IPS-18c (cell line): Measurements from ENCODE around the gene DAGLB.
A peak's percentile ranks its signal among the peaks of the same experiment; 100 is the strongest.
"Not testable (repeated sequence)": the region's sequence is repeated elsewhere in the genome, so short reads cannot be mapped to it uniquely, and the experiment has no call there.

Experiments
- H3K4me3 ChIP-seq: 2 replicates; pipeline ENCODE4 v1.7.0; 2013; ENCODE audit warnings: low read depth, mild to moderate bottlenecking, low read length, moderate library complexity; ENCODE audit not compliant: insufficient read depth
- H3K9me3 ChIP-seq: one replicate; pipeline ENCODE4 v1.6.1; 2013; ENCODE audit warnings: mild to moderate bottlenecking, low read length, moderate library complexity; ENCODE audit not compliant: control insufficient read depth, insufficient read depth

Gene DAGLB

GRCh38 chr7:6476596-6477317, 29.0 kb upstream of the DAGLB start:
- Histone ChIP-seq H3K9me3 (no peaks in the 10 kb centered on the region), H3K4me3 (no peak overlapping the region)

DNA sequence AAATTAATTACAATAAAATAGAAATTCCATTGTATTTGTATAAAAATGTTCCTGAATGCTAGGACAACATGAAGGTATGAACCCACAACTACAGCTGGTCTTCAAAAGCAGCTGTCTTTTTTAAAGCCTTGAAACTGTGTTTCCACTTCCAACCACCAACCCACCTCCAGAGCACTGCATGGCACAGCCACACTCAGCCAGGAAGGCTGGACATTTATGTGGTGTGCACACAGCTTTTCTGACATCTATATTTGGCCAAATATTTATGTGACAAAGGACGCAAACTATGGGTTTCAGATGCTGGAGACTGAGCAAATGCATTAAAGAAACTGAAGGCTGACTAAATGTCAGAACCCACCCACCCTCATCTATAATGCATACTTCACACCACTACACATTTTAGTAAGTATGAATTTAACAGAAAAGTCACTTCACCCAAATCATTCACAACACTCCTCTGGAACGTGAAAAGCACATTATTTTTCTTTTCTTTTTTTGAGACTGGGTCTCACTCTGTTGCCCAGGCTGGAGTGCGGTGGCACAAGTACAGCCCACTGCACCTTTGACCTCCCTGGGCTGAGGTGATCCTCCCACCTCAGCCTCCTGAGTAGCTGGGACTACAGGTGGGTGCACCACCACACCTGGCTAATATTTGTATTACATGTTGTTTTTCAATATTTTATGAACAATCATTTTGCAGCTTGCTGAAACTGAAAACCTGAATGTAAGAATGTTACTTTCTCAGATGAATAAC, 27.9 kb upstream of the DAGLB start:
- Histone ChIP-seq H3K9me3 (no peaks in the 10 kb centered on the region), H3K4me3 (no peak overlapping the region)

GRCh38 chr7:6465862-6466261, 18.1 kb upstream of the DAGLB start:
- Histone ChIP-seq H3K4me3 (no peak overlapping the region), H3K9me3 (peaks cover 6% of the 10 kb centered on the region)

DNA sequence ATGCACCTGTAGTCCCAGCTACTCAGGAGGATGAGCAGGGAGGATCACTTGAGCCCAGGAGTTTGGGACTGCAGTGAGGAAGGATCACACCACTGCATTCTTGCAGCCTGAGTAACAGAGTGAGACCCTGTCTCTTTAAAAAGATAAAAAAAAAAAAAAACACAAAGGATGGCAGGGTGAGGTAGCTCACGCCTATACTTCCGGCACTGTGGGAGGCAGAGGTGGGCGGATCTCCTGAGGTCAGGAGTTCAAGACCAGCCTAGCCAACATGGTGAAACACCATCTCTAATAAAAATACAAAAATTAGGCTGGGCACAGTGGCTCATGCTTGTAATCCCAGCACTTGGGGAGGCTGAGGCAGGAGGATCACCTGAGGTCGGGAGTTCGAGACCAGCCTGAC, 15.9 kb upstream of the DAGLB start:
- H3K4me3 ChIP-seq: not testable (repeated sequence)

GRCh38 chr7:6461946-6462550, 14.3 kb upstream of the DAGLB start:
- H3K9me3 ChIP-seq: peaks cover 6% of the 10 kb centered on the region
- no peak overlapping the region for H3K4me3 ChIP-seq

More for the DNA sequence above, 15.9 kb upstream of the DAGLB start:
- H3K9me3 ChIP-seq: not testable (repeated sequence)

DNA sequence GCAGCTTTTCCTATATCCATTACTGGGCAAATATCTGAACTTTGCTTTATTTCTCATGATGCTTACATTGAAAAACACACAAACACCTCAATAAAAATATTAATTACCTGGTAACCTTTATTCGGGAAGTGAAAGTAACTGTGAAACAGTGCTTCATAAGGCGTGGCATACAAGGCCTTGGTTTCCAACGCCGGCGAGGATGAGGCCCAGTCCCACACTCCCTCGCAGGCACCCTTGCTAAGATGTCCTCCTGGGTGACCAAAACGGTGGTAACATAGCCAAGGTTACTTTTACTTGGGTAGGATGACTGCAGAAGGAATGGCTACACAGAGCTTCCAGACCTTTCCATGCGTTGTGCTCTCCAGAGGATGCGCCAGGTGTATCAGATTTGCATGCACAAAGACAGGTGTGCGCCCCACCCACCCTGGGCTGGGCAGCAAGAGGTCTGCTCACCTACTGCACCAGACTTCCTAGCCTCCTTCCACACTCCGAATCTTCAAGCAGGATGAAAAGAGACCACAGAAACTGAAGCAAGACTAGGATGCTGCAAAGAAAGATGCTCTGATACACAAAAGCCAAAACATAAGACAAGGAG, 13.3 kb upstream of the DAGLB start:
- H3K9me3 ChIP-seq: no peaks in the 10 kb centered on the region
- no peak overlapping the region for H3K4me3 ChIP-seq

DNA sequence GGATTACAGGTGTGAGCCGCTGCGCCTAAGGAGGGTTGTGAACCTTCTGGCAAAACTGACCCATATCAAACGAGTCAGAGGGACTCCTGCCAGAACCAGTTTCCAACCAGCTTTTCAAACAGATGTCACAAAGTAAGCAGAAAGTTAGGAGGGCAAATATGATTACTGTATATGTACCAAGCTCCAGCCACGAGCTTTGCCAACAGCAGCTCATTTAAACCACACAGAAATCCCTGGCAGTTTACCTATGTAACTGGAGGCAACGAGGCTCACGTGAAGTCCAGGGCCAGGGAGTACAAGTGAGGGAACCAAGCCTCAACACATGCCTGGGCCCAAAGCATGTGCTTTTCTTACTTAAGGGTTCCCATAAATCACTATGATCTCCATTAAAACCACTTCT, 12.5 kb upstream of the DAGLB start:
- no peaks in the 10 kb centered on the region for H3K9me3 ChIP-seq
- no peak overlapping the region for H3K4me3 ChIP-seq

DNA sequence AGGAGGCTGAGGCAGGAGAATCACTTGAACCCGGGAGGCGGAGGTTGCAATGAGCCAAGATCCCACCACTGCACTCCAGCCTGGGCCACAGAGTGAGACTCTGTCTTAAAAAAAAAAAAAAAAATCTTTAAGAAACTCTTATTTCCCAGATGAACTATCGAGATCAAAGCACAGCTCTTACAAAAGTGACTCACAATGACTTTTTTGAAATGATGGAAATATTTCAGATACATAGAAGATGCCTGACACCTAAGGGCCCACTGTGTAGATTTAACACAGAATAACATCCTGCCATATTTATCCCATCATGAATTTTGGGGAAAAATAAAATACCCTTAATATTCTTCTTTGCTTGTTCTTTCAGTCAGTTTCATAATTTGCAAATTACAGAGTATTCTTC, 10.9 kb upstream of the DAGLB start:
- H3K4me3 ChIP-seq, H3K9me3 ChIP-seq: not testable (repeated sequence)

- Histone ChIP-seq H3K9me3 (no peaks in the 10 kb centered on the region), H3K4me3 (no peak overlapping the region)
Measured at GRCh38 chr7:6453734-6454133, 6.0 kb upstream of the DAGLB start.

GRCh38 chr7:6451224-6451705, 3.5 kb upstream of the DAGLB start:
- H3K9me3 ChIP-seq: no peaks in the 10 kb centered on the region
- H3K4me3 ChIP-seq: no peak overlapping the region

DNA sequence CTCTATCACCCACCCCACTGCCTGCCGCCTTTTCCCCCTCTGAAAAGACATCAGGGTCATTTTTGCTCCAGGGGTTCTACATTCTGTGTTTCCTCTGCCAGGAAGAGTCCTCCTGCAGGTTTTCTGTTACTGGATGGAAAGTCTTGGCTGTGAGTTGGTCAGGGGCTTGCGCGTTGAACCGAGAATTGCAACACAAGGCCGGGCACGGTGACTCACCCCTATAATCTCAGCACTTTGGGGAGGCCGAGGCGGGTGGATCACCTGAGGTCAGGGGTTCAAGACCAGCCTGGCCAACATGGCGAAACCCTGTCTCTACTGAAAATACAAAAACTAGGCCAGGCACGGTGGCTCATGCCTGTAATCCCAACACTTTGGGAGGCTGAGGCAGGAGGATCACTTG, 2.8 kb upstream of the DAGLB start:
- not testable (repeated sequence) for H3K9me3 ChIP-seq, H3K4me3 ChIP-seq

GRCh38 chr7:6449884-6450283, 2.1 kb upstream of the DAGLB start:
- not testable (repeated sequence) for H3K4me3 ChIP-seq, H3K9me3 ChIP-seq

DNA sequence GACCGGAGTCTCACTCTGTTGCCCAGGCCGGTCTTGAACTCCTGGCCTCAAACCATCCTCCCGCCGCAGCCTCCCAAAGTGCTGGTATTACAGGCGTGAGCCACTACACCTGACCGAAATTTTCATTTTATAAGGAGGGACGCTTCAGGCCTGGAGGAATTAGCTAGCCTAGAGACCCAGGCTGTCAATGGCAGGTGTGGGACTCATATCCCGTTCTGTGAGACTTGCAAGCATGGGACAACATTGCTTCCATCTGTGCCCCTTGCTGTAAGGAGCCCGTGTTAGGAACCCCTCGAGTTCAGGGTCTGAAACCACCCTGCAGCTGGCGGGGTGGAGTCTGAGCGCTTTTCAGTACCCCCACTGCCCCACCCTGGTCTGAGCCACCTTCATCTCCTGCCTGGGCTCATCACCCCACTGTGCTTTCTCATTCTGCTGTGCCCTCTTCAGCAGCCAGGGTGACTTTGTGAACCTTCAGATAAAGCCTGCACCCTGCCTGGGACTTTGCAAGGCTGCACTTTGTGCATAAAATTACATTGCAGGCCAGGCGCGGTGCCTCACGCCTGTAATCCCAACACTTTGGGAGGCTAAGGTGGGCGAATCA, 1.3 kb upstream of the DAGLB start:
- Histone ChIP-seq H3K9me3 (no peaks in the 10 kb centered on the region), H3K4me3 (no peak overlapping the region)

GRCh38 chr7:6446838-6447580, 745 bp downstream of the DAGLB start:
- Histone ChIP-seq H3K4me3 (peak overlapping the region; percentile 97), H3K9me3 (no peaks in the 10 kb centered on the region)

GRCh38 chr7:6444516-6445269, 3.1 kb downstream of the DAGLB start:
- Histone ChIP-seq H3K4me3 (no peak overlapping the region), H3K9me3 (no peaks in the 10 kb centered on the region)

- H3K9me3 ChIP-seq: no peaks in the 10 kb centered on the region
- H3K4me3 ChIP-seq: no peak overlapping the region
Measured at GRCh38 chr7:6443372-6443941, 4.3 kb downstream of the DAGLB start.
